HG02852 (cell line): ENCODE results near the gene LCOR.

Source experiments
- ATAC-seq: cut with Tn5 transposase; IDR thresholded peaks from one replicate; pipeline ENCODE4 v1.9.1; 2021; ENCODE audit warnings: mild to moderate bottlenecking, moderate library complexity; ENCODE audit not compliant: unreplicated experiment

LCOR gene

DNA sequence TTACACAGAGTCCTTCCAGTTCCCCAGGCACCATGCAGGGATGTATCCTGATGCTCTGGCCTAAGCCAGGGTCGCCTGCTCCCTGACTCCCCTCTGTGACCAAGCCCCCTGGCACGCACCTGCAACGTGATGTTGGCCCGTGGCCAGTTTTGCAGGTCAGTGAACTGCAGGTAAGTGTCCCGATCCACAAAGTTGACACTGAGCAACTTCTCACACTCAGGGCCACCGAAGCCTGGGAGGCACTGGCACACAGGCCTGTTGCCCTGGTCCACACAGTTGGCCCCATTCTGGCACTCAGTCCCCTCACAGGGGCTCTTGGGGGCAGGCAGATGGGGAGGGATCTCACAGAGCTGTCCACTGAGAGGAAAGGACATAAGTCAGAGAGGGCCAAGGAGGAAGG, 174.3 kb downstream of the LCOR start:
- no peak for ATAC-seq

- ATAC-seq, result no peak
Observed at GRCh38 chr10:97007417-97007816, 175.3 kb downstream of the LCOR start.

GRCh38 chr10:97010695-97011206, 178.7 kb downstream of the LCOR start:
- ATAC-seq, result no peak

GRCh38 chr10:97011397-97011796, 179.3 kb downstream of the LCOR start:
- no peak for ATAC-seq

GRCh38 chr10:97012470-97012869, 180.4 kb downstream of the LCOR start:
- ATAC-seq, result no peak

GRCh38 chr10:97013568-97013967, 181.5 kb downstream of the LCOR start:
- no peak for ATAC-seq

GRCh38 chr10:97013983-97014382, 181.9 kb downstream of the LCOR start:
- no peak for ATAC-seq

DNA sequence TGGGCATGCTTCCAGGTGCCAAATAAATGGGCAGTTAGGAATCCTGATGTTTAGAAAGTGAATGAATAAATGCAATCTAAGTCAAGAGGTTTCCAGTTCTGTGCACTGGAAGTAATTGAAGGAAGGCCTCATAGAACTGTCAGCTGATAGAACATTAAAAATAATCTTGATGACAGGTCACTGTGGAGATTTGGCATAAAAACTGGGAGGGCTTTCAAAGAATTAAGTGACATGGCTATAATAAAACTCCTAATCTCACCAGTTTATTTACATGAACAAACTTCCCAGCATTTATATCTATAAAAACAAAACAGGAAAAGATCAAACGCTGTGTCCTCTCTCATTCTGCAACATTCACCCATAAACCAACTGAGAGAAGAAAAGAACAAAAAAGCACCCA, 183.1 kb downstream of the LCOR start:
- ATAC-seq, result no peak

- peak; percentile 80 for ATAC-seq
Observed at GRCh38 chr10:97016728-97017473, 184.8 kb downstream of the LCOR start.

- ATAC-seq, result no peak
Observed at GRCh38 chr10:97017474-97017903, 185.4 kb downstream of the LCOR start.

- ATAC-seq, result no peak
Observed at GRCh38 chr10:97018251-97019212, 186.4 kb downstream of the LCOR start.

DNA sequence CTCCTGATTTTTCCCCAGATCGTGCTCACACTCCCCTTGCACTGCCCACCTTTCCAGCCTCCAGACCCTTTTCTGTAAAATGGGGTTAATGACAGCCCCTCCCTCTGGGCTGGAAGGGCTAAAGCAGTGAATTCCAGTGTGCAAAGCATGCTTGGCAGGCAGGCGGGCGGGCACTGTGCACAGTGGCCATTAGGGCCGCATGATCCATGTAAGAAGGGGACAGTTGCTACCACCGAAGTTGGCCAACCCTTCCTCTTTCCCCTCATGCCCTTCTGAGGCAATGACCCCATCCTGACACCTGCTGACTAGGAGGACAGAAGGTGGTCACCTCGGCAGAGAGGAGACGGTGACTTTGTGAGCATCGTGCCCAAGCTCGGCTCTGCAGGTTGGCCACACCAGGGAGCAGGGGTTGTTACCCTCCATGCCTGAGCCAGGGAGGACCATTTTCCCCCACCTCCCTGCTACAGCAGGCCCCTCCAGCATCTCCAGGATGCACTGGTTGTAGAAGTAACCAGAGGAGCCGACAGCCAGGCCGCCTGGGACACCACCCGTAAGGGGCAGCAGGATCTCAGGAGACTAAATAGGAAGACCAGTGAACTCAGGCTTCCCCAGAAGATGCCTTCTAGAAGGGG, 187.2 kb downstream of the LCOR start:
- ATAC-seq, result no peak

- no peak for ATAC-seq
Observed at GRCh38 chr10:97020452-97021400, 188.6 kb downstream of the LCOR start.

DNA sequence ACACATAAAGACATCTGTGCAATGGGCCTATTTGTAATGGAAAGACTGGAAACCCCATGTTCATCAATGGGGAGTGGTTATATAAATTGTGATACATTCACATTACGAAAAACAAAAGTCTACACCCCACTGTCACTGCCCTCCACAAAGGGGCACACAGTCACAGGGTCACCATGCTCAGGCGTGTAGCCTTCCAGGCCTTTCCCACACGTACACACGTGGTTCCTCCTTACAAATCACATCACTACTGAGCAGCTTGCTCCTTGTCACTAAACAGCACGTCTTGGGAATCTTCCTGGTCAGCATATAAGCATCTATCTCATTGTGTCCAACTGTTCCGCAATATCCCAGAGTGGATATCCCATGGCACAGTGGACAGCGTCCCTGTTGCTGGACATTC, 190.5 kb downstream of the LCOR start:
- no peak for ATAC-seq

DNA sequence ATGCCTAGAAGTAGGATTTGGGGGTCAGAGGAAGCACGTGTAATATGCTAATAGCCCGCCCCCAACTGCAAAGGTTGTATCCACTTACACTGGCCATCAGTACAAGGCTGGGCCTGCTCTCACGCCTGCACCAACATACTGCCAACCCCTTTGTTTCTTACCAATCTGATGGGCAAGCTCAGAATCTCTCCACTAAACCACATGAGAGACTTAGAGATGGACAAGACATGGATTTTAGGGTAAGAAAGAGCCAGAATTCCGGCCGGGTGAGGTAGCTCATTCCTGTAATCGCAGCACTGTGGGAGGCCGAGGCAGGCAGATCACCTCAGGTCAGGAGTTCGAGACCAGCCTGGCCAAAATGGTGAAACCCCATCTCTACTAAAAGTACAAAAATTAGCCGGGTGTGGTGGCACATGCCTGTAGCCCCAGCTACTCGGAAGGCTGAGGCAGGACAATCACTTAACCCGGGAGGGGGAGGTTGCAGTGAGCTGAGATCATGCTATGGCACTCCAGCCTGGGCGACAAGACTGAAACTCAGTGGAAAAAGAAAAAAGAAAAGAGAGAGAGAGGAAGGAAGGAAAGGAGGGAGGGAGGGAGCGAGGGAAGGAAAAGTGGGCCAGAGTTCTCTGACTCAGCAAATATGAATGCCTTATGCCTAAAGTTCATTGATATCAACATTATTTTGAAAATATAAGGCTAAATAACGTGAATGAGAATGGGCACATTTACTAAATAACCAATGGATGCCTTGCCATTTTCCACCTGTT, 191.5 kb downstream of the LCOR start:
- ATAC-seq, result no peak

DNA sequence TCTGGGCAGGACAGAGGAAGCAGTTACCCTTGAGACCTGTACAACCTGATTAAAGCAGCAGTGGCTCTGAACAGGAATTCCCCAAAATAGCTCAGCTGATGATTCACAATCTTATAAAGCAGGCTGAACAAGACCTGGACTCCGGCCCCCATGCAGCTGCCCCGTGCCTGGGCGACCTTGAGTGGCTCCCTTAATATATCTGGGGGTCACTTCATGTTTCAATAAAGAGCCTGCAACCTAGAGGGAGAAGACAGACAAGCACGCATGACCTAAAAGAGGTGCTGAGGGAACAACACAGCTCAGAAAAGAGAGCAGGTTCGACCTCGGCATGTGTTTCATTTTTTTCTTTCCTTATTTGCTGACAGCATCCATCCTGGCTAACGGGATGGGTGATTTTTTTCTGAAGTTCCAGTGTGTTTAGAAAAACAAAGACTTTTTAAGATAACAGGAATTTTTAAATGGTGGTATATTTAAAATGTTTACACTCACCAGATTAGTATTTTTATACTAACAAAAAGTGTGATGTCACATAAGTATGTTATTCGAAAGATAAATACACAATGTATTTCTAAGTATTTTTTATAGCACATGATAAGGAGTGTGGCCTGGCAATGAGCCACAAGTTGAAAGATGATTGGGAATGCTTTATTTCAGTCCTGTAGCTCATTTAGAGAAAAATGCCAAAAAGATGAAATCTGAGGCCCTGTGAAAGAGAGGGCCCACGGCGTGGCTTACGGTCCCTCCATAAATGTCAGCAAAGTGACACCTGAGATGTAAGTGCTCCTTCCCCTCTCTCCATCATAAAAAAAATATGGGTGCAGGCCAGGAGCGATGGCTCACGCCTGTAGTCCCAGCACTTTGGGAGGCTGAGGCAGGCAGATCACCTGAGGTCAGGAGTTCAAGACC, 192.3 kb downstream of the LCOR start:
- ATAC-seq, result no peak

DNA sequence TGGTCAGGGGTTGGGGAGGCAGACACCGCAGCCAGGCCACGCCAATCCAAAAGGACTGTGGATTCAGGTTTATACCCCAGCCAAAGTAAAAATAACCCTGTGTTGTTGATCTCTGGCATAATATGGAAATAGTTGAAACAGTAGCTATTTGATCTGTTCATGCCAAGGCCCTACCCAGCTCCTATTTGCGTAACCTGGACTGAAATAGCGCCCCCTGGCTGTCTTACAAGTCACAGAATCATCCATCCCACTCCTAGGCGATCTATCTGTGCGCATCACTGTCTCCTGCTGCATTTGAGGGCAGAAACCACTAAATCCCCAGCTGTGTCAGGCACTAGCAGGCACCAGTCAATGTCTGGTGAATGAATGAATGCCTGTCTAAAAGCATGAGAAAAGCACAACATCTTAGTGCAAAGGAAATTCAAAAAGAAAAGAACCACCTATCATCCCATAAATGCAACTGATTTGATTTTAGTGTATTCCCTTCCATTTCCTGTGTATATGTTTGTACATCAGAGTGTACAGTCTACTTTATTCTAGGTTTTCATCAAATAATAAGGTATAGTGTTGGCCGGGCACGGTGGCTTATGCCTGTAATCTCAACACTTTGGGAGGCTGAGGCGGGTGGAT, 193.6 kb downstream of the LCOR start:
- no peak for ATAC-seq
